ENCODE measurements around the gene GLO1. TPM values are rescaled to one million over a fixed set of nuclear protein-coding genes. Genes with fewer than 3 reads are reported as not detected.
A peak's percentile ranks its signal among the peaks of the same experiment; 100 is the strongest.

The GLO1 gene
- total and polyA plus RNA-seq, 9 of the 15 experiments (the other 6 are each of a cell fraction or from before 2014, with no cell fraction given), result 155 to 331 (median 203) TPM

DNA sequence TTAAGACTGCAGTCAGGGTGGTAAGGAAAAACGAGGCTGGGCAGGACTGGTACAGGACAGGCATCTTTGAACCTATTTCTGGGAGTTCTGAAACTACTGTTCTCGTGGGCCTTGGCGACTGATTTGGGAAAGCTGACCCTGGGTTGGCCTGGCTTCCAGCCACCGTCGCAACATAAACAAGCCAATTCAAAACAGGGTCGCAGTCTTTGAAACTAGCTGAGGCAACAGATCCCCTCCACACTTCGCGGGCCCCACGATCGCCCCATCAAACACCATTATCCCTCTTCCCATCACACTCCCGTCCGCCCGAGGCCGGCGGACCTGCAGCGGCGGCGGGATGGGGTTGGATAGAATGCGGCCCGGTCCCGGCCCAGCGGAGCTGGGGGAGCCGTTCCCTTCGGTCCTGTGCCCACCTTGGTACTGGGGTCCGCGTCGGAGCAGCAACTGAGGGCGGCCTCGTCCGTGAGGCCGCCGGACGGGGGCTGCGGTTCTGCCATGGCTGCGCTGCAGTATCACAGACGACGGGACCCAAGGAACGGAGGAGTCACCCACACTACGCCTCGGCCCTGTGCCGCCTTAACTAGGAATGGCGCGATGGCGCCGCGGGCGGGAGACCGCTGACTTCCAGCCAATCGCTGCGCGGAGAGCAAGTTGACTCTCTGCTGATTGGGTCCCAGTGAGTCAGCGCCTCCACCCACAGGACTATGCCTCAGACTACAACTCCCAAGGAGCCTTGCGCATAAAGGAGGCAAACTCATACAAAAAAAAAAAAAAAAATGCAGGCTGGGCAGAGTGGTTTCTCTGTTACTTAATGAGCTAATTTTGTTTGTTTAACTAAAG, at the start of gene GLO1 (continued):
- TF ChIP-seq, protein P1, sequence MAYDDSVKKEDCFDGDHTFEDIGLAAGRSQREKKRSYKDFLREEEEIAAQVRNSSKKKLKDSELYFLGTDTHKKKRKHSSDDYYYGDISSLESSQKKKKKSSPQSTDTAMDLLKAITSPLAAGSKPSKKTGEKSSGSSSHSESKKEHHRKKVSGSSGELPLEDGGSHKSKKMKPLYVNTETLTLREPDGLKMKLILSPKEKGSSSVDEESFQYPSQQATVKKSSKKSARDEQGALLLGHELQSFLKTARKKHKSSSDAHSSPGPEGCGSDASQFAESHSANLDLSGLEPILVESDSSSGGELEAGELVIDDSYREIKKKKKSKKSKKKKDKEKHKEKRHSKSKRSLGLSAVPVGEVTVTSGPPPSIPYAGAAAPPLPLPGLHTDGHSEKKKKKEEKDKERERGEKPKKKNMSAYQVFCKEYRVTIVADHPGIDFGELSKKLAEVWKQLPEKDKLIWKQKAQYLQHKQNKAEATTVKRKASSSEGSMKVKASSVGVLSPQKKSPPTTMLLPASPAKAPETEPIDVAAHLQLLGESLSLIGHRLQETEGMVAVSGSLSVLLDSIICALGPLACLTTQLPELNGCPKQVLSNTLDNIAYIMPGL (CRISPR knock-in tag; IDR thresholded peaks at IDR 0.05), result peak; percentile 91
- TF ChIP-seq ETV5 (CRISPR knock-in tag; IDR thresholded peaks at IDR 0.05; ENCODE audit: low read depth) (peak; percentile 59; the same call in 1 of the 2 replicates), RBFOX2 (IDR thresholded peaks at IDR 0.05; ENCODE audit: low read depth, low read length) (peak; percentile 100), SRSF9 (IDR thresholded peaks at IDR 0.05; ENCODE audit: borderline replicate concordance, low read depth, low read length) (no peak), ZFX (CRISPR knock-in tag; IDR thresholded peaks at IDR 0.05) (peak; percentile 100), ZNF239 (CRISPR knock-in tag; IDR thresholded peaks at IDR 0.05) (no peak; the same call in 1 of the 2 replicates), PURB (CRISPR knock-in tag; IDR thresholded peaks at IDR 0.05; ENCODE audit: low read depth) (no peak), ZKSCAN8 (CRISPR knock-in tag; IDR thresholded peaks at IDR 0.05) (no peak), MCM5 (IDR thresholded peaks at IDR 0.05; ENCODE audit: low read depth) (no peak), CBX3 (IDR thresholded peaks at IDR 0.05; ENCODE audit: borderline replicate concordance in 1 of 2, low read length in 2 of 2) (peak in 1 of 2 experiments; percentile 69; a peak in 1 of 3 replicates), SMAD4 (CRISPR knock-in tag; conservative IDR thresholded peaks at IDR 0.05) (peak; percentile 74), RBM15 (IDR thresholded peaks at IDR 0.05; ENCODE audit: insufficient read depth, low read length) (no peak), NR3C1 (CRISPR knock-in tag; IDR thresholded peaks at IDR 0.05) (no peak), ILF3 (IDR thresholded peaks at IDR 0.05; ENCODE audit: borderline replicate concordance) (no peak), NFXL1 (CRISPR knock-in tag; IDR thresholded peaks at IDR 0.05) (no peak), CBFA2T3 (IDR thresholded peaks at IDR 0.05) (no peak), BHLHE40 (IDR thresholded peaks at IDR 0.05; ENCODE audit: low read length) (no peak), KAT7 (CRISPR knock-in tag; IDR thresholded peaks at IDR 0.05; ENCODE audit: borderline replicate concordance) (peak; percentile 94; the same call in 1 of the 2 replicates), L3MBTL2 (IDR thresholded peaks at IDR 0.05) (peak; percentile 99), CSDE1 (IDR thresholded peaks at IDR 0.05) (no peak), MTF1 (CRISPR knock-in tag; IDR thresholded peaks at IDR 0.05; ENCODE audit: borderline replicate concordance) (no peak), SETDB1 (IDR thresholded peaks at IDR 0.05; ENCODE audit: low read length) (peak; percentile 60), ATF7 (IDR thresholded peaks at IDR 0.05) (peak; percentile 97), LARP7 (IDR thresholded peaks at IDR 0.05) (no peak), MAFG (tag; conservative IDR thresholded peaks at IDR 0.05) (0 out of 2 replicates have a peak, but pooled peaks have one; percentile 33), ZZZ3 (IDR thresholded peaks at IDR 0.05) (peak; percentile 97)
- TF ChIP-seq, protein P2, sequence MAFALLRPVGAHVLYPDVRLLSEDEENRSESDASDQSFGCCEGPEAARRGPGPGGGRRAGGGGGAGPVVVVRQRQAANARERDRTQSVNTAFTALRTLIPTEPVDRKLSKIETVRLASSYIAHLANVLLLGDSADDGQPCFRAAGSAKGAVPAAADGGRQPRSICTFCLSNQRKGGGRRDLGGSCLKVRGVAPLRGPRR (CRISPR knock-in tag; IDR thresholded peaks at IDR 0.05), result no peak
- TF ChIP-seq, protein P3, sequence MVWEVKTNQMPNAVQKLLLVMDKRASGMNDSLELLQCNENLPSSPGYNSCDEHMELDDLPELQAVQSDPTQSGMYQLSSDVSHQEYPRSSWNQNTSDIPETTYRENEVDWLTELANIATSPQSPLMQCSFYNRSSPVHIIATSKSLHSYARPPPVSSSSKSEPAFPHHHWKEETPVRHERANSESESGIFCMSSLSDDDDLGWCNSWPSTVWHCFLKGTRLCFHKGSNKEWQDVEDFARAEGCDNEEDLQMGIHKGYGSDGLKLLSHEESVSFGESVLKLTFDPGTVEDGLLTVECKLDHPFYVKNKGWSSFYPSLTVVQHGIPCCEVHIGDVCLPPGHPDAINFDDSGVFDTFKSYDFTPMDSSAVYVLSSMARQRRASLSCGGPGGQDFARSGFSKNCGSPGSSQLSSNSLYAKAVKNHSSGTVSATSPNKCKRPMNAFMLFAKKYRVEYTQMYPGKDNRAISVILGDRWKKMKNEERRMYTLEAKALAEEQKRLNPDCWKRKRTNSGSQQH (CRISPR knock-in tag; IDR thresholded peaks at IDR 0.05), result no peak
